ENCODE results near the gene CCDC149.

CCDC149 gene

DNA sequence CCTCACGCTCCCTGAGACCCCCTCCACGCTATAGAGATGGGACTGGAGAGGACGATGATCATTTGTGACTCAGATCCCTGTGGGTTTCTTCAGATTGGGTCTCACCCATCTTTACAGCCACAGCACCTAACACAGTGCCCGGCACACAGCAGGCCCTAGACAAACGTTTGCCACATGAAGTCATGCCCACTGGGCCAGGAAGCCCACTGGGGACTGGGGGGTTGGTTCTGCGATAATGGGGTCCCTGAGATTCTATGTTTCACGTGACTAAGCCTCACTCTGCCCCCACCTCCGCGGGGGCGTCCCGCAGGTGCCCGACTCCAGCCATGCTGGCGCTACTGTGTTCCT is 113.7 kb downstream of the CCDC149 start:
- DNase-seq, result no peak

GRCh38 chr4:24798036-24798610 is 114.7 kb downstream of the CCDC149 start:
- DNase-seq, result no peak

GRCh38 chr4:24796620-24797019 is 116.2 kb downstream of the CCDC149 start:
- DNase-seq, result no peak

DNA sequence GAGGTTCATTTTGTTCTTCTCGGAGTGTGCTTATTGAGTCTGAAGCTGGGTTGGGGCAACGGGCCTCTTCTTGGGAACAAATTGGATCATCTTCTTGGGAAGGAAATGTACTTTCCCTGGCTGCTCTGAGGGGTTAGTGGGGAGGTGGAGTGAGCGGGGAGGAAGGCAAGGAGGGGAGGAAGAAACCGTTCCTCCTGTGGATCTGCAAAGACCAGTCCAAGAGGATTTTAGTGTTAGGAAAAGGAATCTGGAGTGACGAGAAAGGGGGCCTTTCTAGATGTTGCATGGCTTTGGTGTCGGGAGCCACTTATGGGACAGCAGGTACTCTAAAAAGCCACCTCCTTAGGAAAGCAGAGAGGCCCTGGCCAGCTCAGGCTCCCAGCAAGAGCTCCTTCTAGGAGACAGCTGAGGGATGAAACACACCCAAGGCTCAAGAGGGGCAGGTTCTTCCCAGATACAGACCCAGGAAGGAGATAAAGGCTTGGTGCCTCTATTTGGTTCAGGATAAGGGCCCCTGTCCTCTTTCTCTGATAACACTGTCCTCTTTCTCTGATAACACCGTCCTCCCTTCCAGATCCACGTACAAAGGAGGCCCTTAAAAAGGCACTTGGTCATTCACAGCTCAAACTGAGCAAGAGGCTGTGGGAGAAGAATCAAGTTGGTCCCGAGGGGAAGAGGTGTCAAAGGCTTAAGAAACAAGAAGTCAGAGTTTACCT is 117.0 kb downstream of the CCDC149 start:
- no peak for DNase-seq

DNA sequence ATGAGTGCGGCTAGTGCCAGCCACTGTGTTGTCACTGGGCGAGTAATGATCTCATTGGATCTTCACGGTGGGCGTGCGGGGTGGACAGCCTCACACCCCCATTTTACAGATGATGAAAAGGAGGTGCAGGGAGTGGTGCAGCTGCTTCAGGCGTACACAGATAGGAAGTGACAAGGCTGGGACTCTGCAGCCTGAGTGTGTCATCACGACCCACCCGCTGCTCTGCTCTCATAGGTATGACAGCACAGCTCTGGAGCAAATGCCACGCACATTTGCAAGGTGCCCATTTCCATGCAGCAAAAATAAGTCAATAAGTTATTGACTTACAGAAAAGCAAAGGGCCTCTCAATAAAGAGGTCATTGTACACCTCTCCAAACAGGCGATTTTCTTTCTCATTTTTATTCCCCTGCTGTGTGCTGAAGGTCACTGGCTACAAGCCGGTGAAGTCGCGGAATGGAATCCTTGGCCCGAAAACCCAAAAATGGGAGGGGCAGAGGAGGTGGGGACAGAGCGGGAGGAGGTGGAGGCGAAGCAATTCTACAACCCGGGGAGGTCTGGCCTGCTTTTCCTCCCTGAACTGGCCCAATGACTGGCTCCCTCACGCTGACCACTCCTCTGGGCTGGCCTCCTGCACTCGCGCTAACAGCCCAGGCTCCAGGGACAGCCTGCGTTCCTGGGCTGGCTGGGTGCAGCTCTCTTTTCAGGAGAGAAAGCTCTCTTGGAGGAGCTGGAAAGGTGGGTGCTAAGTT is 117.8 kb downstream of the CCDC149 start, which contains the start of gene SOD3:
SOD3 (plus strand) TSS at position 658 of the 750 bp plus-strand sequence. CDS start 3,949 bp downstream, outside the sequence.
- DNase-seq, result no peak

DNA sequence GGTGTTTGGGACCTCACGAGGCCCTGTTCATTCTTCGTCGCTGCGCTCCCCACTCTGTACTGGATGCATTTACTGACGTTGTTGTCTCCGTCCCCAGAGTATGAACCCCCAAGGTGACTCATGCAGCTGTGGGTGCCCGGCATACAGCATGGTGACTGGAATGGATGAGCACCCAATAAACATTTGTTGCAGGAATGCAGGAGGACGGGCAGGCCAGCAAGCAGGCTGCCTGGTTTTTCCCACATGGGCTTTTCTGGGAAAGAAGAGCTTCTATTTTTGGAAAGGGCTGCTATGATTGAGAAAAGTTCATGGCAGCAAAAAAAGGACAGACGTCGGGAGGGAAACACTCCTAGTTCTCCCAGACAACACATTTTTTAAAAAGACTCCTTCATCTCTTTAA is 118.4 kb downstream of the CCDC149 start:
- no peak for DNase-seq

DNA sequence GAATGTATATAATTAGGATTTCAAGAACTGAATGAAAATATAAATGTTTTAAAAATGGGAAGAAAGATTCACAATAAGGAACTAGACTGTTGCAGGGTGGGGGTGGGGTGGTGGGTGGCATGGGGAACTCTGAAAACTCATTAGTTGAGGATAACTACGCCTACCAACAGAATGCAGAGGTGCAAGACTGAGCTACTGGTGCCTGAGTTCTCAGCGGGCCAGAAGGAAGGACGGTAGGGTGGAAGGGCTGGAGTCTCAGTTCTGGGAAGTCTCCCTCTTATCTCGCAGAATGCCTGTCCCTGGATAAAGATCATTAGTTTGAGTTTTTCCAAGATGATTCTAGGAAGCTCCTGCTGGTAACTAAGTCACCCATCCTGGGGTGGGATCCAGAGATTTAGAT is 118.8 kb downstream of the CCDC149 start:
- DNase-seq, result no peak

DNA sequence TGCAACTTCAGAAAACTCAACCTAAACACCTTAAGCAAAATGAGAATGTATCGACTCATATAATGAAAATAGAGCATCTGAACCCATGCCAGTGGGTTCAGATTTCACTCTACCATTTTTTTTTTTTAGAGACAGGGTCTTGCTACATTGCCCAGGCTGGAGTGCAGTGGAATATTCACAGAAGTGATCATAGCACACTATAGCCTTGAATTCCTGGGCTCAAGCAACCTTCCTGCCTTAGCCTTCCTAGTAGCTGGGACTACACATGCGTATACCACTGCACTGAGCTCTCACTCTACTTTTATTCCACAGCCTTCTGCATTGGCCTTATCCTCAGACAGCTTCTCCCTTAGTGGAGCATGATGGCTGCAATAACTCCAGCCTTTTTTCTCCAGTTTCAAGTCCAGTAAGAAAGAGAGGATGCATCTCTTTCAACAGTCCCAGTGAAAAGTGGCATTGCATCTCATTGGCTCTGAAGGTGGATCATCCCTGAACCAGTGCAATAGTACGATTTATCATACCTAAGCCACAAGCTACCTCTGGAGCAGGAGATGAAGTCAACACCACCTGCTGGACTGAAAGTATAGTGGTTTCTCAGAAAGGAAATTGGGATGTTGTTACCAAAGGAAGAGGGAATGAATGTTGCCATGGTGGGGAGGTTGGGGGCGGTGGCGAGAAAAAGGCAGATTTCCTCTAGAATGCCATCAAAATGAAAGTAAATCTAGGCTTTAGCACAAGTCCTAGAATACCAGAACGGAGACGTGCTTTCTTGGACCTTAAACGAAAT is 119.4 kb downstream of the CCDC149 start:
- DNase-seq, result no peak

GRCh38 chr4:24792552-24792951 is 120.3 kb downstream of the CCDC149 start:
- DNase-seq, result no peak

DNA sequence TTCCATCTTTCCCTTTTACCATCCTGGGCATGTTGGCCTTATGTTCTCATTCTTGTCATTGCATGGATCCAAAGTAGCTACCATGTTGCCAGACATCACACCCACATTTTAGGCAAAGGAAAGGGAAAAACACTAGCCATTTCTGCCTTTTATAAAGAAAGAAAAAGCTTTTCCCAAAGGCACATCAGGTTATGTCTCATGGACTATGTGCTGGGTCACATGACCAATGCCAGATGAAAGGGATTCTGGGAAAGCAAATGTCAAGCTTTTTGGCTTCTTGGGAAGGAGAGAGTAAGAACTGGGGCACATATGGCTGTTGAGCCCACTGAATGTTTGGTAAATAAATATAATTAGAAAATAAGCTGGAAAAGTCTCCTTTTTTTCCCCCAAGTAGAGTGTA is 121.8 kb downstream of the CCDC149 start:
- DNase-seq, result no peak

- DNase-seq, result no peak
These were observed 129.3 kb downstream of the CCDC149 start for GRCh38 chr4:24783506-24783905.

DNA sequence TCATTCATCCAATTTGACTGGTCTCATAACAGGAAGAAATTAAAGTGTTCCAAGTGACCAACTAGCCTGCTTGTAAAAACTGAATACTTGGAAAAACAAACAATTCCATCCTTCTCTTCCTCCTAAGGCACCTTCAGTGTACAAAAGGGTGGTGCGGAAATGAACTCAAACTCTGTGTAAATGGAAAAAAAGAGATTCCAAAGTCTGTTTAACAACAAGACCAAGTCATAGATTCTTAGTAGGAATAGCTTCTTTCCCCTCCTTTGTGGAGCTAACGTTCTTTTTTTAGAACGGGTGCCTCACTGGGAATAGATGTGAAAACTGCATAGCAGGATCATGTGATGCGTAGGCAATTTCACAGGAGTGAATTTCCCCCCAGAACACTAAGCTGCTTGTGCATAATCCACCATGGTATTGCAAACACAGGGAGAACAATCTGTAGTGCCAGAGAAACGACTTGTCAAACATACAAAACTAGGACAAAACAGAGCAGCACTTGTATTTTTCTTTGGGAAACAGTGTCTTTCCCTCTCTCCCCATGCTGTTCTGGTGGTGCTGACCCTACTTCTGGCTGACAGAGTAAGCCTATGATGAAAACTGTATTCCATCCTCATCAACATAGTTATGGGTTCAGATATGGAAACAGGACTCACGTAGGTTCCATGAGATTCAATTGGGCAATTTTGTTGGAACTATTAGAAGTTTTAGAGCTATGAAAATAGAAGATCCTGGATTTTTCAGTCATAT is 130.7 kb downstream of the CCDC149 start:
- DNase-seq, result no peak

DNA sequence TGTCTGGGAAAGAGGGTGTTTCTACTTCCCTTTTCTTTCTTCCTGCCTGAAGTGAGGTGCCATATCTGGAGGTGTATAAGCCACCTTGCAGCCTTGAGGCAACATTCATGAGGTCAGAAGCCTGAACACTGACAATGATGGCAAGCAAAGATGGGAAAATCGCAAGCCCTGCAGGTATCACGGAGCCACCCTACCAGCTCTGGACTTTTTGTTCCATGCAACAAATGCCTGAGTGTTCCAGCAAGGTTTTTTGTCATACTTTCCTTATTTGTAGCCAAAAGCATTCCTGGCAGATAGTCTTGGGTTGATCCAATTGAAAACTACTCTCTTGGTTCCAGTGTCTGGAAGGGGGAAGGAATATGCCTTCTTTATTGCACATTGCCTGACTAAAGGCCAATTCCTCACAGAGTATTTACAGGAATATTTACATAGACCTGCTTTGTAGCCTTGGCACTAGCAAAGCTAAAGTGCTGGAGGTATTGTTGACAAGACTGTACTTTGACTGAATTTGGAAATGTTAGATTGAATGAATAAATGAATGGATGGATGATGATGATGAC is 131.8 kb downstream of the CCDC149 start:
- DNase-seq, result no peak

DNA sequence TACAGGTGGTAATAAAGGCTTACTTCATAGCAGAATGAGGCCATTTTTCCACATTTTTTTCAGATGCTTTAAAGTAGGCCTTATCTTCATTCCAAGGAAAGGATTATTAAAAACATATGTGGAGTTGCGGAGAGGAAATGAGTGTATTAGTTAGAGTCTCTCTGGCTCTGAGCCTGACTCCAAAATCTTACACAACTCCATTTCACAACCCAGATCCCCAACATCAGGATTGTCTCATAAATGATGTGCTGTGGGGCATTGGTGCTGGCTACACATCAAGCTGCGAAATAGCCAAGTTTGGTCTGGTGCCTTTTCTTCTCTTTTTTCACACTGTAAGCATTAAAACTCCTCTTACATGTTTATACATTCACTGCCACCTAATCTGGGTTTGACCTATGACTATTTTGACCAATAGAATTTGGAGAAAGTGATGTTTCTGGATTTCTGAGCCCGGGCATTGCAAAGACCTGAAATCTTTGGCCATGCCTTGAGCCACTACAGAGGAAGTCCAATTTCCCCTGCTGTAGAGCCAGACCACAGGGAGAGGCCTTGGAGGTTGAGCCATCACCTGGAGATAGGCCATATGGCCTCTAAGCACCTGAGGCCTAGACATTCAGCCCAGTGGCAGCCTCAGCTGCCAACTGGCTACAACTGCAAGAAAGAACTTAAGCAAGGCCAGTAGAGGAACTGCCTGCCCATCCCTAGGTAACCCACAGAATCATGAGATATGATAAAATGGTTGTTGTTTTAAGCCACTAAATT is 134.2 kb downstream of the CCDC149 start:
- DNase-seq, result no peak

DNA sequence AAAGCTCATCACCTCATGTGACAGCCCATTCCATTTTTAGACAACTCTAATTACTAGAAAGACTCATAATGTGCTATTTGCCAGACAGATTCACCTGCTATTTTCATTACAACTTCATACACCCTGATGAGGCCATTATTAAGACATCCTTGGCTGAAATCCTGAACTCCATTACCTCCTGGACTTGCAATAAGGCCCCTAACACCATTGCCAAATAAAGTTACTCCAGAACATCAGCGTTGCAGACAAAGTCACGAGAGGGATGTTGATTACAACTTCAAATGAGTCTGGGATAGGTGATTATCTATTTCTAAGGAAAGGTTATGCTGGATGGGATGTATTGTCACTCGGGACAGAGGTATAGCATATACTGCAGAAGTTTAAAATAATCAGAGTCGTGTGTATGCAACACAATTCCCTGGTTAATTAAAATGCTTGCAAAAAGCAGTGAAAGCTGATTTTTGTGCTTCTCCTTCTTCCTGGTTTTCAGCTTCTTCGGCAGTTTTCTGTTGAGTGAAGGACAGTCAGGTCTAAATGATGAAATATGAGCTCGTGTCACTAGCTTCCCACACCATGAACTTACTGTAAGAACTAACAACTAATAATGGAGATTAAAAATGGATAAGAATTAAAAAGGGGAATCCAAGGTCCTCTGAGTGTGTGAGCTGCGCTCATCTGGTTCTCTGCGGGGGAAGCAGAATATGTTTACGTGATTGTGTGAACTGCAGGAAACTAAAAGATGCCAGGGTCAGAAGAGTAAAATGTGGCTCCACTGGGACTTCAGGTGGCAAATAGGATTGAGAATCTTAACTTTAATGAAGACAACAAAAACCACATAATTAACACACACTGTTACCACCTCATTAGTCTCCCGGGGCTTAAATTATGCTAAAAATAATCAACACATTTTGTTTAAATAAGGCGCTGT is 135.0 kb downstream of the CCDC149 start:
- DNase-seq, result no peak

- no peak for DNase-seq
These were observed 137.1 kb downstream of the CCDC149 start for GRCh38 chr4:24775750-24776149.

- no peak for DNase-seq
These were observed 137.7 kb downstream of the CCDC149 start for GRCh38 chr4:24775032-24775605.

DNA sequence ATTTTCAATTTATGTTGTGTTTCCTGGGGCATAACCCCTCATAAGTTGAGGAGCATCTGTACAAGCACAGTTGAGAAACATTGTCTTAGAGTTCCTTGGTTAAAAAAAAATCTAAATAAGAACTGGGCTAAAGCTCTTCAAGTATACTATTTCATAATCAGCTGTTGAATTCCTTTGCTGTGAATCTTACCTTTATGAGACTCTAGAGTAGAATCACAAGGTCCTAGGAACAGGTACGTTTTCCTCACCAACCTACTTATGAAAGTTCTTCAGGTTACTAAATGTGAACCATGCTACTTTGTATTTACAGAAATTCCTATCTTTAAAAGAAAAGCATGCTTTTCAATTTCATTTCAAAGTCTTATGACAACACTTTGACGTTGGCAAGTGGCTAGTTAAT is 138.4 kb downstream of the CCDC149 start:
- no peak for DNase-seq

GRCh38 chr4:24772952-24773351 is 139.9 kb downstream of the CCDC149 start:
- no peak for DNase-seq

Data from DMS 273 treated with DMSO at 0.1 percent for 48 hours (cell line).